ENCODE data around the gene LRRC75A.
"Not testable (repeated sequence)": the region's sequence is repeated elsewhere in the genome, so short reads cannot be mapped to it uniquely, and the experiment has no call there.

Gene LRRC75A

GRCh38 chr17:16432017-16432416 lies 60.0 kb downstream of the LRRC75A start:
- no peak for ATAC-seq
- DNase-seq = no peak

GRCh38 chr17:16430650-16431049 lies 61.3 kb downstream of the LRRC75A start:
- ATAC-seq (no peak), DNase-seq (no peak)

GRCh38 chr17:16429083-16429482 lies 62.9 kb downstream of the LRRC75A start:
- ATAC-seq (no peak), DNase-seq (no peak)

- ATAC-seq (peak; percentile 86), DNase-seq (peak; percentile 72)
Measured at GRCh38 chr17:16428098-16428882, 63.7 kb downstream of the LRRC75A start.

GRCh38 chr17:16427020-16427419 lies 65.0 kb downstream of the LRRC75A start:
- DNase-seq (no peak), ATAC-seq (no peak)

- no peak for ATAC-seq
Measured at GRCh38 chr17:16425698-16426659, 66.0 kb downstream of the LRRC75A start.

GRCh38 chr17:16425202-16425601 lies 66.8 kb downstream of the LRRC75A start:
- ATAC-seq (no peak), DNase-seq (no peak)

More at GRCh38 chr17:16425698-16426659, 66.0 kb downstream of the LRRC75A start:
- no peak for DNase-seq

- DNase-seq (no peak), ATAC-seq (no peak)
Measured at GRCh38 chr17:16423226-16423872, 68.6 kb downstream of the LRRC75A start.

- DNase-seq = no peak
- no peak for ATAC-seq
Measured at GRCh38 chr17:16422416-16422815, 69.6 kb downstream of the LRRC75A start.

GRCh38 chr17:16419929-16420271 lies 72.1 kb downstream of the LRRC75A start:
- ATAC-seq (peak; percentile 12), DNase-seq (peak; percentile 72)

- ATAC-seq (peak; percentile 73), DNase-seq (peak; percentile 73)
Measured at GRCh38 chr17:16419074-16419928, 72.7 kb downstream of the LRRC75A start.

GRCh38 chr17:16418685-16419068 lies 73.3 kb downstream of the LRRC75A start:
- ATAC-seq (peak; percentile 38), DNase-seq (peak; percentile 34)

GRCh38 chr17:16417896-16418684 lies 73.9 kb downstream of the LRRC75A start:
- no peak for DNase-seq
- no peak for ATAC-seq

- DNase-seq = no peak
Measured at GRCh38 chr17:16417399-16417798, 74.6 kb downstream of the LRRC75A start.

GRCh38 chr17:16415031-16415924 lies 76.7 kb downstream of the LRRC75A start, which contains the start of gene TRPV2:
Gene TRPV2, plus strand, starts transcription at chr17:16415571. Its CDS starts 2,098 bp downstream, at chr17:16417669.
- ATAC-seq (no peak), DNase-seq (peak; percentile 72)

More at GRCh38 chr17:16417399-16417798, 74.6 kb downstream of the LRRC75A start:
- ATAC-seq = no peak

GRCh38 chr17:16407911-16408588 lies 83.9 kb downstream of the LRRC75A start:
- ATAC-seq = no peak
- peak; percentile 44 for DNase-seq

GRCh38 chr17:16406742-16407674 lies 85.0 kb downstream of the LRRC75A start:
- ATAC-seq (peak; percentile 19), DNase-seq (no peak)

- ATAC-seq, DNase-seq: not testable (repeated sequence)
Measured at GRCh38 chr17:16403847-16404246, 88.1 kb downstream of the LRRC75A start.

Measured in stimulated activated naive CD8-positive, alpha-beta T cell treated with anti-CD3 and anti-CD28 coated beads, Interleukin-15, Interleukin-2, amounts not matched to agents 100 U/mL and 50 U/mL, for 24 hours (primary cell).